HG03039 (cell line): ENCODE results near the gene NFE2L3.
"Not testable (repeated sequence)": the region's sequence is repeated elsewhere in the genome, so short reads cannot be mapped to it uniquely, and the experiment has no call there.

ENCODE experiments used
- ATAC-seq: cut with Tn5 transposase; IDR thresholded peaks from one replicate; pipeline ENCODE4 v1.9.1; 2021; ENCODE audit warnings: mild to moderate bottlenecking, moderate library complexity; ENCODE audit not compliant: unreplicated experiment

The NFE2L3 gene

GRCh38 chr7:26151953-26152781, at the start of gene NFE2L3:
Gene NFE2L3 (plus strand): TSS chr7:26152198. CDS start chr7:26152499, 301 bp downstream.
- ATAC-seq, result peak; percentile 57

GRCh38 chr7:26103596-26103995, 48.4 kb upstream of the NFE2L3 start:
- no peak for ATAC-seq

GRCh38 chr7:26105236-26105635, 46.8 kb upstream of the NFE2L3 start:
- no peak for ATAC-seq

GRCh38 chr7:26105931-26106330, 46.1 kb upstream of the NFE2L3 start:
- no peak for ATAC-seq

- ATAC-seq, result no peak
These were observed 39.7 kb upstream of the NFE2L3 start for GRCh38 chr7:26112203-26112740.

GRCh38 chr7:26115650-26116049, 36.3 kb upstream of the NFE2L3 start:
- ATAC-seq, result no peak

- no peak for ATAC-seq
These were observed 34.7 kb upstream of the NFE2L3 start for GRCh38 chr7:26117142-26117807.

GRCh38 chr7:26117970-26118369, 34.0 kb upstream of the NFE2L3 start:
- ATAC-seq, result no peak

- ATAC-seq, result no peak
These were observed 29.3 kb upstream of the NFE2L3 start for GRCh38 chr7:26122745-26123144.

- ATAC-seq, result not testable (repeated sequence)
These were observed 27.2 kb upstream of the NFE2L3 start for GRCh38 chr7:26124775-26125174.

- ATAC-seq, result no peak
These were observed 24.6 kb upstream of the NFE2L3 start for GRCh38 chr7:26127411-26127810.

GRCh38 chr7:26131056-26131589, 20.9 kb upstream of the NFE2L3 start:
- no peak for ATAC-seq

- ATAC-seq, result no peak
These were observed 16.9 kb upstream of the NFE2L3 start for GRCh38 chr7:26135076-26135475.

- no peak for ATAC-seq
These were observed 16.4 kb upstream of the NFE2L3 start for GRCh38 chr7:26135551-26135950.

- ATAC-seq, result no peak
These were observed 15.2 kb upstream of the NFE2L3 start for GRCh38 chr7:26136831-26137230.

GRCh38 chr7:26140380-26140779, 11.6 kb upstream of the NFE2L3 start:
- no peak for ATAC-seq

GRCh38 chr7:26141077-26141476, 10.9 kb upstream of the NFE2L3 start:
- no peak for ATAC-seq

GRCh38 chr7:26143298-26144048, 8.5 kb upstream of the NFE2L3 start:
- ATAC-seq, result no peak

- ATAC-seq, result no peak
These were observed 7.6 kb upstream of the NFE2L3 start for GRCh38 chr7:26144184-26145080.

- no peak for ATAC-seq
These were observed 6.8 kb upstream of the NFE2L3 start for GRCh38 chr7:26145238-26145637.
